Colon (tissue), 2 donors: ENCODE results near the gene TMEM170B.

Experiments used
- FAIRE-seq: peaks from 2 replicates; lab custom pipeline; 2012; peaks lifted over from hg19 to GRCh38; lab: Jason Lieb, UNC
- donor health status: control.
- donor health status: control.

TMEM170B gene

GRCh38 chr6:11586117-11586516, 48.6 kb downstream of the TMEM170B start:
- FAIRE-seq = no peak

- no peak for FAIRE-seq
Observed at GRCh38 chr6:11586536-11586935, 49.0 kb downstream of the TMEM170B start.

DNA sequence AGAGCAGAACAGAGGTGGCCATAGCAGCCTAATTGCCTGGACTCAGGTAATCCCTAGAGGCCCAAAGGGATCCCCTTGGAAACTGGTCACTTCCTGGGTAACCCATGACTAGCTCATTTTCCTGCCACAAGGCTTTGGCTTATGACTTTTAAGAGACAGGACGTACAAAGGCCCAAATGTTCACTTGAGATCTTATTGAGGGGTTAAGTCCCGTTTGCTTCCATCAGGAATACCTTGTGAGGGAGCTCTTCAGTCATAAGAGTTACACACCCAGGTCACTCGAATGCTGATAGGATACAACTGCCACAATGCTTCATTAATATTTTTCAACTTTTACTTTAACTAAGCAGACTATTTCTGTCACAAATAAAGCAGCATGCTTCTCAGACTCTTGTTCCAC, 51.7 kb downstream of the TMEM170B start:
- FAIRE-seq = no peak

DNA sequence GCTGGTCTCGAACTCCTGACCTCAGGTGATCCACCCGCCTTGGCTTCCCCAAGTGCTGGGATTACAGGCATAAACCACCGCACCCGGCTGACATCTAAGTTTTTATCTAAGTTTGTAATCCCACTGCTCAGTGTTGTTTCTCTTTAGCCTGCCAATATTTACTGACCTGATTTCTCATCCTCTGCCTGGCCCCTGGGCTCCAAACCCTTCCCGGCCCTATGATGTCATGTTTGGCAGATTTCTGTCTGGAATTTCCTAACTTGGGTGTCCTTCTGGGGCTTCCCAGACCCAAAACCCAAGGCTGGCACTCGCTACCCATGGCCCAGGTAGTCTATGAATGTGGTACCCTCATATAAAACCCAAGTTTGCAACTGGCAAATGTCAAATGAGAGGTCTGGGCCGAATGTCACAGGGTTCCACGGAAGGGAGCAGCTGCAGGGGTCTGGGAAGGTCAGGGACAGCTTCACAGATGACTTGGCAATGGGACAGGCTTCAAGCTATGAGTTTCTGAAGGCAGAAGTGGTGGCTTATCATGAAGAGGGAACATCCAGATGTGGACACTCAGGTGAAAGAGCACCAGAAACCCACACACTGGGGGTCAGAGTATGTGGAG, 54.9 kb downstream of the TMEM170B start:
- FAIRE-seq = no peak

DNA sequence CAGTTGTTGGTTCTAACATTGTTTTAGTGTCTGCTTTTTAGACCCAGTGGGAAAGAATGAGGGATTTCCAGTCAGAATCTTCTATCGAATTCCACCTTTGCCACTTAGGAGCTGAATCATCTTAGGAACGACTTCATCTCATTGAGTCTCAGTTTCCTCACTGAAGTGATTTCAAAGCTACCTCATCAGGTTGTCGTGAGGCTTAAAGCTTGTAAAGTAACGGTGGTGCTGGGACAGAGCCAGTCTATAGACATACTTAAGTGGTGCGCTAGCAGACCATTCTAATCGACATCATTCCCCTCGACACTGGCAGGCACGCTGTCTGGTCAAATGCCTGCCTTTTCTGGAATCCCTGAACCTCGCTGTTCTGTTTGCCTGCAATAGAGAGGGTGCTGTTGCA, 55.5 kb downstream of the TMEM170B start:
- no peak for FAIRE-seq

GRCh38 chr6:11595903-11596302, 58.4 kb downstream of the TMEM170B start:
- no peak for FAIRE-seq

GRCh38 chr6:11596640-11597237, 59.2 kb downstream of the TMEM170B start:
- FAIRE-seq = no peak

DNA sequence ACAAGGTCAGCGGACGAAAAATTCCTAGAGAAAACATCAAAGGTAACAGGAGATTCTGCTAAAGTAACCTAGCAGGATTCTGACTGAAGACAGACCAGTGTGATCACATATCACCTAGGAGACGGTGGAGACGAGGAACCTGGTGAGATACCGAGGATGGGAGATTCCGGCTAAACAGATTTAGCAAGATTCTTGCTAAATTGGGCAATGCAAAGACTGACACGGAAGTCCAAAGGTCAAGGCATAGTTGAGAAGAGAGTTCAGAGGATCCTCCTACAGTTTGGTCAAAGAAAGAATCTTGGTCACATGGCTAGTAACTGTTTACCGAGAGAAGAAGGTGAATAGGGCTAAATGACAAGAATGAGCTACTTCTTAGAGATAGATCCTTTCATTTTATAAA, 61.1 kb downstream of the TMEM170B start:
- no peak for FAIRE-seq

- no peak for FAIRE-seq
Observed at GRCh38 chr6:11600251-11600650, 62.7 kb downstream of the TMEM170B start.

DNA sequence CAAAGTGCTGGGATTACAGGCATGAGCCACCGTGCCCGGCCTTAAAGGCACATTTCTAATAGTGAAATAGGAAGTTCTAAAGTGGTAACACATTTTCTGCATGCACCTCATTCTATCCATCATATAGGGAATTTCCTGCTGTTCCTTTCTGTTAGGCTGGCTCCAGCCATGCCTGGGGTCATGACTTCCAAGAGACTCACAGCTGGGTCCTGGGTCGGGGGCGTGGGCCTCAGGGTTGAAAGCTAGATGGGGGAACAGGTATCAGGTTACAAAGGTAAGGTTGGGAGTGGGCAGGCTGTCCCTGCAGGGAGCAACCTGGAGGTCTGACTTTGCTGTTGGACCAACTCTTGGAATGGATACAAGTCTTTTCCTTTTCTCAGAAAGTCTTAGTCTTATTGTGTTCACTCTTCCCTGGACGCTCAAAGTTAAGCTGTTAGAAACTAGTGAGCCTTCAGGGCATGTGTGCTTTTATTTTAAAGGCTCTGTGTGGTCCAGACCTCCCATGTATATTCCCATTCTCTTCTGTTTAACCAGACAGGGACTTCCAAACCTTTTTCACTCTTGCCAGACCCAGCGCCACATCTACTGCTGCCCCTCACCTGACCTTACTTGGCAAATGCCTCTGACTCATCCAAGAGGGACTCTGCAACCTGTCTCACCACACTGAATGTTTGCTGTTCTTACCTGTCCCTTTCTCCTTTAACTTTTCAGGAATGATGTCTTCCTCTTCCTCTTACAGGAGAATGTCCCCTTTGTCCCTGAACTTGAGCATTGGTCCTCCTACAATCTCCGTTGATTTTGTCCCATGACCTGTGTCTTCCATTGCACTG, 64.4 kb downstream of the TMEM170B start:
- no peak for FAIRE-seq

GRCh38 chr6:11604215-11604614, 66.7 kb downstream of the TMEM170B start:
- FAIRE-seq = no peak

GRCh38 chr6:11604836-11605506, 67.4 kb downstream of the TMEM170B start:
- no peak for FAIRE-seq

GRCh38 chr6:11605507-11605905, 68.0 kb downstream of the TMEM170B start:
- FAIRE-seq = no peak

DNA sequence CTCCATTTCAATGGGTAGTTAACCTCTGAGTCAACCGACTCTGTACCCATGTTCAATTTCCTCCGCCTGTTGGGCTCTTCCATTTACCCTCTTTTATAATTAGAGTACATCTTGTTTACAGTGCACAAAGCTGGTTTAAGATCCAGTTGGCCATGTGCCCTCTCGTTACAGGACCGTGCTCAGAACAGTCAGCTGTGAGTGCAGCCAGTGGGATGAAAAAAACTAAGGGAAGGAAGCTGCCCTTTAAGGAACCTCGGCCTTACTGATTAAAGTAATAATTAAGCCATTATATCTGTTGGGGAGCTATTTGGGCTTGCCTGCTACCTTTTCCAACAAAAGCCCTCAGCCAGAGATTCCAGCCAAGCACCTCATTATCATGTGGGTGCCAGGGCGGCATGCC, 68.8 kb downstream of the TMEM170B start:
- no peak for FAIRE-seq

- no peak for FAIRE-seq
Observed at GRCh38 chr6:11607383-11607782, 69.8 kb downstream of the TMEM170B start.

GRCh38 chr6:11608600-11609323, 71.2 kb downstream of the TMEM170B start:
- no peak for FAIRE-seq

GRCh38 chr6:11609324-11610071, 71.9 kb downstream of the TMEM170B start:
- FAIRE-seq = no peak

DNA sequence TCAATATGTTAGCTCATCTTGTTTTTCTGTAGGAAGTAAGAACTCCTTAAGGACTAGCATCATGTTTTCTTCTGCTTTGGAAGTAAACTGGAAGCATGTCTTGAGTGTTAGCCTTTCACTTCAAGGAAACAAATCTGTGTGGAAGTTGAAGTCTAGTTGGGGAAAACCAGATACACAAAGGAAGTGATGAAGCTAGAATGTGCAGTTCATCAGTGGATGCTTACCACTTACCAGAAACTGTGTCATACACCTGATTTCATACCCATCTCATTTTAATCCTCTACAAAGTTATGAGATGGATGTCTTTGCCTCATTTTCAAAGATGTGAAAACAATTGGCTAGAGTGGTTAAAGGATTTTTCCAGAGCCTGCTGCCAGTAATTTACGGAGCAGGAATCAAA, 75.8 kb downstream of the TMEM170B start:
- no peak for FAIRE-seq

GRCh38 chr6:11613858-11614257, 76.3 kb downstream of the TMEM170B start:
- no peak for FAIRE-seq

- no peak for FAIRE-seq
Observed at GRCh38 chr6:11614534-11615213, 77.1 kb downstream of the TMEM170B start.

- FAIRE-seq = no peak
Observed at GRCh38 chr6:11615214-11615602, 77.7 kb downstream of the TMEM170B start.
